ENCODE data around the gene GRIA4.
"Not testable (repeated sequence)": the region's sequence is repeated elsewhere in the genome, so short reads cannot be mapped to it uniquely, and the experiment has no call there.

Gene GRIA4

DNA sequence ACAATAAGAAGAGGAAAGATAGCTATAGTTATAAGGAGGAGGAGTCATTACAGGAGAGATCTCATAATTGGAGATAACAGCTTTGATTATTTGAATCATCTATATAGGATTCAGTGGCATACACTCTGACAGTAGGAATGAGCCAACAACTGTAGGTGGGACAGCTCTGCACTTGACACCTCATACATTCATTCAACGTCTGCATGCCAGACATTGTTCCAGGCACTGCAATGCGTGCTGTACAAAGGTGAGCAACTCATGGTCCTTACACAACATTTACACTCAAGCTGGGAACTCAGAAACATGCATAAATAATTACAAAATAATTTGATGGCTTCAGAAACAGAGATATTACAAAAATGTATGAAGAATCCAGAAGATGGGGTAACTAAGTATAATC, 257.9 kb downstream of the GRIA4 start:
- no peak for DNase-seq

DNA sequence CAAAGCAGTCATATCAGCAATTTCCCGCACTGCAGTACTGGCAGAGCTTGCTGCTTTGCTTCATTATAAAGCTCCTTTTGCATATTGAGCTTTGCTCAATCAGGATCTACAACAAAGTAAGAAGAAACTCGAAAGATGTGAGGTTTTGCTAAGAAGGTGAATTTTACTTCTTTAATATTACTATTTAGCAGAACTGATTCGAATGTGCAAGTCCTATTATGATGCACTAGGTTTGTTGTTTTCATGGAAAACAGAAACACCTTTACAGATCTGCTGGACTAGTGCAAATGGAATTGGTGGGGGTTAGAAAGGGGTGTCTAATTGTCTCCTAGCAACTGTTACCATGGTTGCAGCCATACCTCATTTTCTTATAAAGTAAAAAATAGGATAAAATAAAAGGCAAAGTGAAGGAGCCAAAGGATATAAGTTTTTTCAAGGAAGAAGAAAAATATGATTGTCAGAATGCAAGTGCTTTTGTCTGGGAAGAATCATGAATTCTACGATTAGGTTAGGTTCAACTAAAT, 259.0 kb downstream of the GRIA4 start:
- DNase-seq: no peak

DNA sequence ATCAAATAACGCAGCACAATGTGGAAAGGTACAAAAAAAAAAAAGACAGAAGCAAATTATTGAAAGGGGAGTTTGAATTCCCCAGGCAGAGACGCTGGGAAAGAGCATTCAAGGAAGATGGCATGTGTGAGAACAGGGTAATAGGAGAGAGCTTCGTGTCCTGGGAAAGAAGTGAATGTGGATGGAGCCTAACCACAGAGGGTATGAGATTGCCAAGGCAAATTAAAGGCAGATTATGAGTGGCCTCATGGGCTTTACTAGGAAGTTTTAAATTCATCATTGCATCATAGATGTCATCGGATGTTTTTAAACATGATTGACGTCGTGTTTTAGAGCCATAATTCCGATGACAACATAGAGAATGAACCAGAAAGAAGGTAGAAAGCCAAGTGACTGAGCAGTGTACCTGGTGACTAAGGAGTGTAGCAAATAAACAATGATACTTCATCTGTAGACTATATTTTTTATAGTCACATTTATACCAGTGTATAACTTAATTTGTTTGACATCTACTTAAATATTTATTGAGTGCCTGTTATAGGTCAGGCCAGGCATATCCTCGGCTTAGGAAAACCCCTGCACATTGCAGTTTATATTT, 260.7 kb downstream of the GRIA4 start:
- no peak for DNase-seq

DNA sequence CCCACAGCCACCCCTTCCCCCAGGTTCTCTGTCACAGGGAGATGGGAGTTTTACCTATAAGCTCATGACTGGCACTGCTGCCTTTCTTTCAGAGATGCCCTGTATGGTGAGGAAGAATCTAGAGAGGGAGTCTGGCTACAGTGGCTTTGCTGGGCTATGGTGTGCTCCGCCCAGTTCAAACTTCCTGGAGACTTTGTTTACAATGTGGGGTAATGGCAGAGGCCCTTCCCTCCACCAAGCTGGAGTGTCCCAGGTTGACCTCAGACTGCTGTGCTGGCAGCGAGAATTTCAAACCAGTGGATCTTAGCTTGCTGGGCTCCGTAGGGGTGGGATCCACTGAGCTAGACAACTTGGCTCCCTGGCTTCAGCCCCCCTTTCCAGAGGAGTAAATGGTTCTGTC, 268.6 kb downstream of the GRIA4 start:
- DNase-seq: no peak

DNA sequence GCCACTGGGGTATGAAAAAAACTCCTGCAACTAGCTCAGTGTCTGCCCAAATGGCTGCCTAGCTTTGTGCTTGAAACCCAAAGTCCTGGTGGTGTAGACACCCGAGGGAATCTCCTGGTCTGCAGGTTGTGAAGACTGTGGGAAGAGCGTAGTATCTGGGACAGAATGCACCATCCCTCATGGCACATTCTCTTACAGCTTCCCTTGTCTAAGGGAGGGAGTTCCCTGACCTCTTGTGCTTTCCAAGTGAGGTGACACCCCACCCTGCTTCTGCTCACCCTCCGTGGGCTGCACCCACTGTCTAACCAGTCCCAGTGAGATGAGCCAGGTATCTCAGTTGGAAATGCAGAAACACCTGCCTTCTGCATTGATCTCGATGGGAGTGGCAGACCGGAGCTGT, 269.1 kb downstream of the GRIA4 start:
- not testable (repeated sequence) for DNase-seq

DNA sequence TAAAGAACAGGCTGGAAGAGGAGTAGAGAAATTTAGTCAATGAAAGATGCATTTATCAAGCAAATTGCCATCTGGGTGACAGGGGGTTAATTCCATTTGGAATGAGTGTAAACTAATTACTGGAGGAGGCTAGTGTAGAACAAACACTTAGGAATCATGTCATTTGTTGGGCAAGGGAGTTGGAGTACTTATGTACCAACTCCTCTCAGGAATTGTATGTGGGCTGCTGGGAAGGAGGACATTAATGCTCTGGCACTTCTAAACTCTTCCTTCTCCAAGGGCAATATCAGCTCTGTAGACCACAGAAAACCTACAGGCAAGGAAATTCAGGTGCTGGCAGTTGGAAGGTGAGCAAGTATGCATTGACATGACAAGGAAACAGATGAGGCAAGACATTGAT, 271.2 kb downstream of the GRIA4 start:
- DNase-seq: no peak

DNA sequence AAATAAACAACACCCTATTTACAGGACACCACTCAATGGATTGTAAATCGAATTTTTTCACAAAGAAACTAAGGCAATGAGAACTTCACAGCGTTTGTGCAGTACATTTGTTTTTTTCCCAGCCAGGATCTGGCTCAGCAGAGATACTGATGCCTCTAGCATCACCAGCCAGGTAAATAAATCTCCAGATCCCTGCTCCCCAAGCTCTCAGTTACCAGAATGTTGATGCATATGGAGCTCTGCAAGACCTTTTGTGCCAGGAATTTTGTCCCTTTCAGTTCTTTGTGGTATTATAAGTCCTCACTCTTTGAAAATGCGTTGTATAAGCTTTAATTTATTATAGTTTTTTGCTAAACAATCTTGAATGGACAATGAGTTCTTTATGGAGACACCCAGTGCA, 274.6 kb downstream of the GRIA4 start:
- DNase-seq: no peak

DNA sequence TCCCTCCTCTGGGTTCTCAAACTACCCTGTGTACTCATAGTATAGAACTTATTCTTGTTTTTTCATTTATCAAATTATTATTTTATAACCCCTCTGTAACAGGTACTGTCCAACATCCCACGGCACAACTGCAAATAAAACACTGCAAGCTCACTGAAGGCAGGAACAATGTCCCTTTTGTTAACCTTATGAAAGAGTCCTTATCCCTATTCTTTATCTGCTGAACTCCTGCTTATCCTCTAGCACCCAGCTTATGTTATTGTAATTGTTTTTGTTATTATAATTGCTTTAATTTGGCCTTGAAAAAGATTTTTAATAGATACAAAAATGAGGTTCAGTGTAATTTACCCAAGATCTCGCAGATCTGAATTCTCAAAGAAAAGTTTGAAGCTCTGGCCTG, 281.8 kb downstream of the GRIA4 start:
- DNase-seq: no peak

DNA sequence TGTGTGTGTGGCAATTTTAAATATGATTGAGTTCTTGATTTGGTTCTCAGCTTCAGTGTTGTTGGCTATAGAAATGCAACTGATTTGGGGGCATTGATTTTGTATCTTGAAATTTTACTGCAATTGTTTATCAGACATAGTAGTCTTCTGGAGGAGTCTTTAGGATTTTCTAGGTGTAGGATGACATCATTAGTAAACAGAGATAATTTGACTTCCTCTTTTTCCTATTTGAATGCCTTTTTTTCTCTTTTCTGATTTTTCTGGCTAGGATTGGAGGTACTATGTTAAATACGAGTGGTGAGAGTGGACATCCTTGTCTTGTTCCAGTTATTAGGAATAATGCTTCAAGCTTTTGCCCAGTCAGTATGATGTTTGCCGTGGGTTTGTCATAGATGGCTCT, 287.3 kb downstream of the GRIA4 start:
- DNase-seq: no peak

DNA sequence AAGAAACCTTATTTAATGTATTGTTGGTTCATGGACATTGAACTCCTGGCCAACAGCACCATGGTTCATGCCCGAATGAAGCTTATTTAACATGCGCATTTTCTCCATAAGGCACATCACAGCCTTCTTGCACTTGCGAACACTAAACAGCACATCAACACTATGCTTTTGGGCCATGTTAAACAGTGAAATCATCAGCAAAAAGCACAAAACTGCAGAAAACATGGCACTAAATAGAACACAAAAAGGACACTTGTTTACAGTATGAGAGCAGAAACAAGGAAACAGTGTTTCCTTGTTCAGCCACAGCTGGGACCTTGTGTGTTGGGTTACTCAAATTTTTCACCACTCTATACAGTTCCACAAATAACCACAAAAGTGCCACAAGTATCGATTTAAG, 289.9 kb downstream of the GRIA4 start:
- no peak for DNase-seq

DNA sequence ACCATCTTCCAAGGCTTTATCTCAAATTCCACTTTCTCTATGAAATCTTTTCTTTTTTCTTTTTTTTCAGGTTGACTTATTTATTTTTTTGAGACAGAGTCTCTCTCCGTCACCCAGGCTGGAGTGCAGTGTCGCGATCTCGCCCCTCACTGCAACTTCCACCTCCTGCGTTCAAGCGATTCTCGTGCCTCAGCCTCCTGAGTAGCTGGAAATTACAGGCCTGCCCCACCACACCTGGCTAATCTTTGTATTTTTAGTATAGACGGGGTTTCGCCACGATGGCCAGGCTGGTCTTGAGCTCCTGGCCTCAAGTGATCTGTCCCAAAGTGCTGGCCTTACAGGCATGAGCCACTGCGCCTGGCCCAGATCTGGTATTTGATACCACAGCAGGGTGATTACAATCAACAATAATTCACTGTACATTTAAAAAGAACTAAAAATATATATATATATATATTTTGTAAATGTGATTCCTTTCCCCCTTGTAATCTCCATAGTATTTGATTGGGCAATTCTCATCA, 290.7 kb downstream of the GRIA4 start:
- DNase-seq: no peak

DNA sequence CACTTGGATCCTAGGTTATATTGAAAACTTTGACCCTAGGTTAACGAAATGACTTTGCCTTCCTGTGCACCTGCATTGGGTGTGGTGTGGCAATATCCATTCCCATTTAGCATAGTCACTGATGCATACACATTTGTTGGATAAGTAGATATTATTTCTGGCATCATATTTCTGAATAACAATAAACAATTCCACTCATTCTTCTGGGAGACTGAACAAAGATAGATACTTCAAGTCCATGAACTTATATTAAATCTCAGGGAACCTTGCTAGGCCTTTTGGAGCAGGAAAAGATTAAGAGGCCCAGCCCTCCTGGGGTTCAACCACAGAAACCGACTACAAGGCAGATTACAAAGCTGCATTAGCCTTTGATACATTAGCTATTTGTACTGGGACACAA, 293.2 kb downstream of the GRIA4 start:
- DNase-seq: no peak

DNA sequence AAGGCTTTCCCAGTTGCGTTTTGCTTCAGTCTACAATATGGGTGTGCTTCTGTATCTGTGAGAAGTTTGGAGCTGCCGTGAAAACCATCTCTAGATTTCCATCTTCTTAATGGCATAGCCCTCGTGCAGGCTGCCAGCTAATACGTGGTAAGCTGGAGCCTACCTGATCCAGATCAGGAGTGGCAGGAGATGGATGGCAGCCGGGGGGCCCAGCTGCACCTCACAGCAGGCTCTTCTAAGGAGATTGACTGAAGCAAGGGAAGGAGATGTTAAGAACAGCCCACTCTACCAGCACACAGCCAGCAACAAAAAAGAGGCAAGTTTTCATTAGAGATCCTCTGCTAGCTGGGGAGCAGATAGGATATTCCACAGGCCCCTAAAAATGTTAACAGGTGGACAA, 296.6 kb downstream of the GRIA4 start:
- DNase-seq: no peak

DNA sequence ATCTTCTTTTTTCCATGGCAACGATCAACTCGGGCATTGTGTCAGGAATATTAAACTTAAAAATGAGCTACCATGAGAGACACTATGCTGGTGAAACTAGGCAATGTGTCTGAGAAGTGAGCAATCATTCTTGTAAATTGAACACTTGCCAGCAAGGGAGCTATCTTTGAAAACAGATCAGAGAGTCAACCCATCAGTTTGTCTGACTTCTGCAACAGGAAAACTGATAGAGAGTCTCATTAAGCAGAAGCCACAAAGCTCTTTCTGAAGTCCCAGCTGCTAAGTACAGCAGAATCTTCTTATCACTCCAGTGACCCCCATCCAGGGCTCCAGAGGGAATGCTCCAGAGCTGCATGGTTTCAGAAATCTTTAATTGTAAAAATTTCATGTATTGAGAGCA, 297.4 kb downstream of the GRIA4 start:
- DNase-seq: no peak

DNA sequence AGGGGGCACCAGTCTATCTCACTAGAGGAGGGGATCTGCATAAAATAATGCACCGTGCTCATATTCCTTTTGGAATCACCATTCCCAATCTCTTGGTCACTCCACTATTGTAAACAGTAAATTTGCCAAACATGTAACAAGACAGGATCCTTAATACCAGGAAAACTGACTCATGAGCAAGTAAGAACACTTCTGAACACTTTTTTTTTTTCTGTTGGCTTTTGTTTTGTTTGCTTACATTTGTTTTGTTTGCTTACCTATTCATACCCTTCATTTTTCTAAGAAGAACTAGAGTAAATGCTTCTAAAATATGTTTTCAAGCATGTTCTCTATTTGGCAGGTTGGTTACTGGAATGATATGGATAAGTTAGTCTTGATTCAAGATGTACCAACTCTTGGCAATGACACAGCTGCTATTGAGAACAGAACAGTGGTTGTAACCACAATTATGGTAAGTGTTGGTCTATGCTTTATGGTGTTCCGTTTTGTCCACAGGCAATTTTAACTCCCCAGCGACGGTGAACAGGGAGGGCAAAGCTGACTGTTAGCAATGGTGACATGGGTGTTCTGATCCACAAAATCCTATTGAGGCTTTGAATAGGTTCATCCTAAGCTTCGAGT, 300.3 kb downstream of the GRIA4 start:
- DNase-seq: no peak

DNA sequence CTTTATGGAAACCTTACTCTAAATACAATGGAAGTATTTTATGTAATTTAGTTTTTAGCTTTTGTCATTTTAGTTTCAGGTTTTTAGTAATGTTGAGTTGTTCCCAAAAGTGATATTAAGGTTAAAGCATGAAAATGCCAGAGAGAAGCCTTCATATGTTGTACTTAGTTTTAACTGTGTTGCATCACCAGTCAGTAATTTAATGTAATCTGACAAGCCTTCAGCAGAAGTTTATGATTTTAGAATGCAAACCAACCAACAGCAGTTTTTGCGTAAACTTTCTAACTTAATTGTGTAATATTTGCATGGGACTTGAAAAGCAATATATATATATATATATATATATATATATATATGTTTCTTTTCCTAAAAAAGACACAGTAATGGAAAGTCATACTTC, 301.6 kb downstream of the GRIA4 start:
- DNase-seq: no peak

DNA sequence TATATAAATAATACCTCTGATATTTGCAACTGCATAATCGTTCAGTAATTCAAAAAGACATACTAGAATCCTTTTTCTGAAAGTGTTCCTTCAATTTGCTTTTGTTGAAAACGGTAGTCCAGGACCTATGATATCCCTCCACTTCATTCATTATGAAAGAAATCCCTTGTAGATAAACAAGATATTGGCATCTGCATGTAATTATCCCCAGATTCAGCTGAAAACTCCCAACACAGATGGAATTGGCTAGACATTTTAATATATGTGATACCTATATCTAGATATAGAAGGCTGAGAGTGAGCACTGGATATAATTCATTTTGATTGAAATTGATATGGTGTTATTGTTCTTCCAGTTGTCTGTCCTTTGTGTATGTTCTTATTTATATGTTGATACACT, 302.8 kb downstream of the GRIA4 start:
- DNase-seq: no peak

DNA sequence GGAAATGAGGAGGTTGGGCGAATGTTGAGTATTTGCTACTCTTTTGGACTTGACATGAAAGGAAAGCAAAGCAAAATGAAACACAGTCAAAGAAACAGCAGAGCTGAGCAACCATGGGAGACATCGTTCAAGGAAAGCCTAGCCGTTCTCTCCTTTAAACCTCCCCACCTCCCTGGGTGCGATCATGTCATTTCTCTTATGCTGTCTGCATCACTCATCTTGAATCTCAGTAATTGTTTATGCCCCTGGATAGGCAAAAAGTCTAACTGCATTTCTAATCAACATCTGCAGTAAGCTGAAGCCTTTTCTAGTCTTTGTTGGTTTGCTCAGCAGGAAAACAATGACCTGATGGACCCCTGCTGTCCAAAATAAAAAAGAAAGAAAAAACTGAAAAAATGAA, 305.1 kb downstream of the GRIA4 start:
- DNase-seq: no peak

DNA sequence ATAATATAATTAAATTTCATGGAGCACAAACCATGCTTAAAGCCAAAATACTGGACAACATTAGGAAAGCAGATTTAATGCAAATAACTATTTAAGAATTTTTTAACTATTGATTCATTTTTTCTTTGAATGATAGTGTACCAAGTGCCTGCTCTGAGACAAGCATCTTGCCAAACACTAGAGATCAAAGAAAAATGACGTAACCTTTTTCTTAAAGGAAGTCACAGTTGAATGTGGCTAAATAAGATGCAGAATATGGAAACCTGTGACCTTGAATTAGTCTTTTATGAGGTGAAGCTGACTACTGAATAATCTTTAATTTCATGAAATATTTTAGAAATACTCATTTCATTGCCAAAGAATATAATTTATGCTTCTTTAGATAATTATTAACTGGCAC, 308.2 kb downstream of the GRIA4 start:
- DNase-seq: no peak

DNA sequence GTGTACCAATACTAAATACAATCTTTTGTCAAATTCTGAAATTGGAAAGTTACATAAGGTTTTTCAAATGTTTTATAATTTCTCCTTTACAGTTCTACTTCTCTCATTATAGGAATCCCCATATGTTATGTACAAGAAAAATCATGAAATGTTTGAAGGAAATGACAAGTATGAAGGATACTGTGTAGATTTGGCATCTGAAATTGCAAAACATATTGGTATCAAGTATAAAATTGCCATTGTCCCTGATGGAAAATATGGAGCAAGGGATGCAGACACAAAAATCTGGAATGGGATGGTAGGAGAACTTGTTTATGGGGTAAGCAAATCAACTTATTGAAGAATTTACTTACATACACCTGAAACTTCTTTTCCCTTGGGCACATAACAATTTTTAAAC, 308.7 kb downstream of the GRIA4 start:
- DNase-seq: no peak

DNA sequence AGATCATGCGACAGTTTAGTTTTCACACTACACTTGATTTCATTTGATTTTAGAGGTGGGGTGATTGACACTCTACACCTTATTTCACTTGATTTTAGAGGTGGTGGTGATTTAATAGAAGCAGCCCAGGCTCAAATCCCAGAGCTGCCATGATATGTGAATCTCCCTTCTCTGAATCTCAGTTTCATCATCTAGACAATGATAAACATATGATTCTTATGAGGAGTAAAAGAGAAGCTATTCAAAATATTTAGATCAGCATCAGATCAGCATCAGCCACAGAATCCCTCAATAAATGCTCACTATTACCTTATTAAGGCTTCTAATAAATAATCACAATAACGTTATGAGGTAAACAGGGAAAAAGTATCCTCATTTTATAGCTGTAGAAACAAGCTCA, 313.4 kb downstream of the GRIA4 start:
- DNase-seq: no peak

DNA sequence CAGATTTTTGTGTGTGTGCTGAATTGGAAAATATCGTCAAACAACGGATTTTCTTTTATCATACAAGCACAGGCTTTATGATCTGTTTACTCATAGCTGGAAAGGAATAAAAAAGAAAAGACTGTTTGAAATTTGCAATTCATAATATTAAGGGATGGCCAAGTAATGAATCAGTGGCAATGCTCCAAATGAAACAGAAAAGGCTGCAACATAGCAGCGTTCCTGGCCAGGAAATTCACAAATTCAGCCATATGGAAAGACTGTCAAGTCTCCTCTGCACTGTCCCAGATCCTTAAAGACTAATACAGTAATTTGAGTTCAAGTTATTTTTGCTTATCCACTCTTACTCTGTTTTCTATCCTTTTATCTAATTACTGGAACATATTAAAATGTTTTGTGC, 313.9 kb downstream of the GRIA4 start:
- DNase-seq: peak; percentile 88

DNA sequence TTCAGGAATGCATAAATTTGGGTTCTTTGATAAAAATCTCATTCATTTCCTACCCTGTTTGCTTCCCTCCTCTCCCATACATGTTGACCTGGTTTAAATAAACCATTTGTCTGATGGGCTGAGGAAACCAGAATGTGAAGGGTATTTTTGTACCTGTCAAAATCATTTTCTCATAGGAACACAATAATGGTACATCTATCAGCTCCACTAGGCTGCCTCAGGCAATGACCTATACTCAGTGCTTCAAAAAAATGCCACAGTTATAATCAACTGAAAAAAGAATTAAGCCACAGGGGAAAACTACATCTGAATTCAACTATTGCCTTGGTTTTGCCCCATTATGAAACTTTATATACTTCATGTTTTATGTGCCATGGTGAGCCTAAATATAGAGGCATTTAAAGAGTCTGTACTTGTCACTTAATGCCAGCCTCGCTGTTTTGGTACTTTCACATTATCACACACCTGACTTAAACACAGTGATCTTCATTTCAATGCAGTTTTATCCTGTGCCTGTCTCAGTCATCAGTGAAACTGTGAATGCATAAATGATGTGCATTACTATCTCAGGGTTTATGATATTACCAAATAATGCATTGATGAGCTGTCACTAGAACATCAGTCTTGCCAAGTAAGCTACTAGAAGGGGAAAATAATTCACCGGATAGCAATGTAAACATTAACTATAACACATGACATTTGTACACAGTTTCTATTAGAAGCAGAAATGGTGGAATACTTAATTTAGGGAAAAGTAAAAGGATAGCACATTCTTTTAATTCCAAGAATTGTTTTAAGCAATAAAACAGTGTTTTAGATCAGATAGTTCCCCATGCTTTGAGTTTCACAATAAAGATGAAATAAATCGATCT, 319.4 kb downstream of the GRIA4 start:
- DNase-seq: no peak

DNA sequence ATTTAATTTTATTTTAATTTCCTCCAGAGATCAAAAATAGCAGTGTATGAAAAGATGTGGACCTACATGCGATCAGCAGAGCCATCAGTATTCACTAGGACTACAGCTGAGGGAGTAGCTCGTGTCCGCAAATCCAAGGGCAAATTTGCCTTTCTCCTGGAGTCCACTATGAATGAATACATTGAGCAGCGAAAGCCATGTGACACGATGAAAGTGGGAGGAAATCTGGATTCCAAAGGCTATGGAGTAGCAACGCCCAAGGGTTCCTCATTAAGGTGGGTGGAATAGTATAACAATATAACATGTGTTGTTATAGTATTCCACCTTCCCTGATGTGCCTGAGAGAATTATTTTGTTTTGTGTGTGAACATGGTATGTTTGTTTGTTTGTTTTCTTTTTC, 323.8 kb downstream of the GRIA4 start:
- DNase-seq: no peak
